K562 (cell line): ENCODE measurements around the gene ZBTB7A. TPM values are rescaled to one million over a fixed set of nuclear protein-coding genes. Genes with fewer than 3 reads are reported as not detected.

Source experiments
- CTCF ChIP-seq, 3 experiments: IDR thresholded peaks in 2 of 3; conservative IDR thresholded peaks in 1 of 3; 2 replicates each; pipeline ENCODE4 v1.5.1; 2011 to 2012; ENCODE audit warnings: low read length in 3 of 3, mild to moderate bottlenecking in 3 of 3, control low read depth in 2 of 3, improper control_type of control experiment in 1 of 3, inconsistent platforms in 1 of 3, low read depth in 1 of 3, mixed read lengths in 1 of 3, moderate library complexity in 1 of 3; ENCODE audit not compliant: insufficient read depth in 2 of 3
- MECOM ChIP-seq: fragments of 250-450 bp; sonication (Bioruptor Pico); IDR thresholded peaks from 2 replicates; pipeline ENCODE4 v1.8.0; 2022; ENCODE audit warnings: inconsistent platforms
- POLR2A ChIP-seq: fragments of 450-650 bp; conservative IDR thresholded peaks from 2 replicates; pipeline ENCODE4 v1.6.1; 2016
- PRDM10 ChIP-seq: fragments of 450-650 bp; IDR thresholded peaks from 2 replicates; pipeline ENCODE4 v1.6.1; 2018; ENCODE audit not compliant: partially characterized antibody
- TSHZ1 ChIP-seq: fragments of 250-450 bp; sonication (Bioruptor Pico); IDR thresholded peaks from 2 replicates; pipeline ENCODE4 v1.4.0; 2020; ENCODE audit warnings: mild to moderate bottlenecking, moderate library complexity
- ZBTB40 ChIP-seq, 2 experiments: fragments of 450-650 bp in 1 of 2; sonication (generic) in 1 of 2; formaldehyde crosslinking in 1 of 2; IDR thresholded peaks; 2 replicates each; pipeline versions ENCODE4 v1.7.1 to v1.9.0; 2016 to 2022; ENCODE audit warnings: inconsistent platforms in 1 of 2, mild to moderate bottlenecking in 1 of 2, missing genetic modification reagents in 1 of 2
- polyA plus RNA-seq, 8 experiments: library from polyadenylated mRNA; depleted of rRNA in 4 of 8; stranded (reverse) in 5 of 8; unstranded in 3 of 8; fragments of >200 nt; fragmentation: Nextera tagmentation in 2 of 8; fragmentation: Illumina TruSeq in 1 of 8; extraction: Ambion mirVana in 2 of 8; extraction: Trizol in 1 of 8; gene quantifications; 2 replicates each; pipeline versions ENCODE4 v1.2.1 to v1.2.3, GENCODE V29; 2011 to 2014; ENCODE audit warnings: inconsistent platforms in 1 of 8, missing spikeins in 1 of 8
- total RNA-seq, 7 experiments: library from RNA; depleted of rRNA in 6 of 7; stranded (reverse); fragments of >200 nt in 6 of 7; fragmentation: Illumina TruSeq in 2 of 7; extraction: Trizol in 2 of 7; gene quantifications; 2 replicates each; pipeline versions ENCODE4 v1.2.1 to v1.2.3, GENCODE V29; 2011 to 2021; ENCODE audit warnings: low replicate concordance in 1 of 7

The ZBTB7A gene
- total and polyA plus RNA-seq, 9 of the 15 experiments (the other 6 are each of a cell fraction or from before 2014, with no cell fraction given), result 0.11 to 34.0 (median 4.6) TPM

- no peak for TF ChIP-seq TSHZ1 (CRISPR knock-in tag)
- TF ChIP-seq CTCF (IDR thresholded peaks at IDR 0.05 in 2 of 3, conservative IDR thresholded peaks at IDR 0.05 in 1 of 3; ENCODE audit: insufficient read depth in 2 of 3, low read depth in 1 of 3, low read length in 3 of 3), result no peak
- peak; percentile 25; the same call in 1 of the 2 replicates for TF ChIP-seq POLR2A
- no peak for TF ChIP-seq MECOM (CRISPR knock-in tag)
- 0 out of 2 replicates have a peak, but pooled peaks have one; percentile 20 for TF ChIP-seq ZBTB40 (IDR thresholded peaks at IDR 0.05)
- TF ChIP-seq ZBTB40 (CRISPR knock-in tag; IDR thresholded peaks at IDR 0.05), result no peak
- no peak for TF ChIP-seq PRDM10
Observed at GRCh38 chr19:4067396-4068046, 822 bp upstream of the ZBTB7A start (continued).
